Measurements from ENCODE around the gene ANKRD33. TPM values are rescaled to one million over a fixed set of nuclear protein-coding genes. Genes with fewer than 3 reads are reported as not detected.

The ANKRD33 gene
- total RNA-seq, 1 donor from 2014 or later = 0.22 TPM

GRCh38 chr12:51910691-51911090 is 22.8 kb downstream of the ANKRD33 start:
- Mint-ChIP-seq H3K9me3 (no peaks in the 10 kb centered on the region), H3K4me3 (no peak overlapping the region), H3K27ac (no peak overlapping the region), H3K4me1 (peaks cover 14% of the 10 kb centered on the region), H3K27me3 (ENCODE audit: low read depth) (peaks cover 2% of the 10 kb centered on the region), H3K36me3 (no peaks in the 10 kb centered on the region)
- no peak for TF ChIP-seq CTCF (IDR thresholded peaks at IDR 0.05; ENCODE audit: unreplicated experiment)
- no peak for DNase-seq (ENCODE audit: low spot score in 2 of 2, unreplicated experiment in 2 of 2)

- no peak overlapping the region for H3K4me3 Mint-ChIP-seq
- peaks cover 12% of the 10 kb centered on the region for H3K4me1 Mint-ChIP-seq
- H3K9me3 Mint-ChIP-seq = no peaks in the 10 kb centered on the region
- H3K27me3 Mint-ChIP-seq (ENCODE audit: low read depth) = peaks cover 2% of the 10 kb centered on the region
- no peak for DNase-seq (ENCODE audit: low spot score in 2 of 2, unreplicated experiment in 2 of 2)
- no peak overlapping the region for H3K27ac Mint-ChIP-seq
- no peaks in the 10 kb centered on the region for H3K36me3 Mint-ChIP-seq
- TF ChIP-seq CTCF (IDR thresholded peaks at IDR 0.05; ENCODE audit: unreplicated experiment) = no peak
Measured at GRCh38 chr12:51911307-51911706, 23.4 kb downstream of the ANKRD33 start.

- Mint-ChIP-seq H3K36me3 (no peaks in the 10 kb centered on the region), H3K4me3 (no peak overlapping the region), H3K9me3 (no peaks in the 10 kb centered on the region), H3K4me1 (peaks cover 12% of the 10 kb centered on the region), H3K27me3 (ENCODE audit: low read depth) (peaks cover 2% of the 10 kb centered on the region), H3K27ac (no peak overlapping the region)
- no peak for TF ChIP-seq CTCF (IDR thresholded peaks at IDR 0.05; ENCODE audit: unreplicated experiment)
- no peak for DNase-seq (ENCODE audit: low spot score in 2 of 2, unreplicated experiment in 2 of 2)
Measured at GRCh38 chr12:51911788-51912711, 24.1 kb downstream of the ANKRD33 start.

- Mint-ChIP-seq H3K36me3 (no peaks in the 10 kb centered on the region), H3K9me3 (no peaks in the 10 kb centered on the region), H3K4me1 (peaks cover 12% of the 10 kb centered on the region), H3K4me3 (no peak overlapping the region), H3K27ac (no peak overlapping the region), H3K27me3 (ENCODE audit: low read depth) (peaks cover 2% of the 10 kb centered on the region)
- DNase-seq (ENCODE audit: low spot score in 2 of 2, unreplicated experiment in 2 of 2) = no peak
- TF ChIP-seq CTCF (IDR thresholded peaks at IDR 0.05; ENCODE audit: unreplicated experiment) = no peak
Measured at GRCh38 chr12:51913071-51914033, 25.4 kb downstream of the ANKRD33 start.

- no peak for DNase-seq (ENCODE audit: low spot score in 2 of 2, unreplicated experiment in 2 of 2)
- no peak overlapping the region for H3K4me3 Mint-ChIP-seq
- no peaks in the 10 kb centered on the region for H3K9me3 Mint-ChIP-seq
- no peaks in the 10 kb centered on the region for H3K27me3 Mint-ChIP-seq (ENCODE audit: low read depth)
- no peak overlapping the region for H3K27ac Mint-ChIP-seq
- no peak for TF ChIP-seq CTCF (IDR thresholded peaks at IDR 0.05; ENCODE audit: unreplicated experiment)
- no peaks in the 10 kb centered on the region for H3K36me3 Mint-ChIP-seq
- peaks cover 12% of the 10 kb centered on the region for H3K4me1 Mint-ChIP-seq
Measured at GRCh38 chr12:51914034-51914923, 26.4 kb downstream of the ANKRD33 start.

Data from mesothelial cell of epicardium (in vitro differentiated cells).